WERI-Rb-1 (cell line): ENCODE results near the gene RHNO1.

Experiments used
- DNase-seq: peaks from one replicate; pipeline ENCODE4 v3.0.0-alpha.2; 2020
- H3K27ac ChIP-seq: fragments of 250-450 bp; sonication (Bioruptor Pico); 2 replicates; pipeline ENCODE4 v1.5.1; 2020; ENCODE audit warnings: mild to moderate bottlenecking, moderate library complexity
- H3K27me3 ChIP-seq: fragments of 250-450 bp; sonication (Bioruptor Pico); 2 replicates; pipeline ENCODE4 v1.5.1; 2021; ENCODE audit warnings: mild to moderate bottlenecking, low read depth, moderate library complexity; ENCODE audit not compliant: insufficient read depth, severe bottlenecking
- H3K36me3 ChIP-seq: fragments of 250-450 bp; sonication (Bioruptor Pico); 2 replicates; pipeline ENCODE4 v1.5.1; 2020; ENCODE audit warnings: mild to moderate bottlenecking, moderate library complexity
- H3K4me3 ChIP-seq: 2 replicates; pipeline ENCODE4 v1.5.1; 2011; ENCODE audit warnings: low read depth, mild to moderate bottlenecking, control low read depth, low read length
- H3K9me3 ChIP-seq: fragments of 250-450 bp; sonication (Bioruptor Pico); 2 replicates; pipeline ENCODE4 v1.5.1; 2021; ENCODE audit warnings: mild to moderate bottlenecking, moderate library complexity; ENCODE audit not compliant: severe bottlenecking
- CTCF ChIP-seq: IDR thresholded peaks from 2 replicates; pipeline ENCODE4 v1.5.1; 2011; ENCODE audit warnings: low read depth, mild to moderate bottlenecking, control low read depth, inconsistent platforms, low read length

Gene RHNO1

DNA sequence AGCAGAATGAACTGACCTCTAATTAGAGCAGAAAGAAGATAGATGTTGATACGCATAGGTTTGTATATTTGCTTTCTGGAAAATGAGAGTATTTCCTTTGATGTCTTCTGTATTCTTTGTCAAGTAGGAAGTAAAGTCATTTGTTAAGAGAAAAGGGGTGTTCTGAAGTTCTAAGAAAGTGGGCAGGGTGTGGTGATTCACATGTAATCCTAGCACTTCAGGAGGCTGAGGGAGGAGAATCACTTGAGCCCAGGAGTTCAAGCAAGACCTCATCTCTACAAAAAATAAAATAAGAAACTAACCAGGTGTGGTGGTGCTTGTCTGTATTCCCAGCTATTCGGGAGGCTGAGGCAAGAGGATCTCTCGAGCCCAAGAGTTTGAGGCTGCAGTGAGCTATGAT lies 2.8 kb downstream of the RHNO1 start:
- Histone ChIP-seq H3K27ac (no peak overlapping the region), H3K27me3 (no peaks in the 10 kb centered on the region), H3K4me3 (no peak overlapping the region), H3K9me3 (no peaks in the 10 kb centered on the region), H3K36me3 (peaks cover 29% of the 10 kb centered on the region)
- no peak for DNase-seq
- TF ChIP-seq CTCF = no peak

DNA sequence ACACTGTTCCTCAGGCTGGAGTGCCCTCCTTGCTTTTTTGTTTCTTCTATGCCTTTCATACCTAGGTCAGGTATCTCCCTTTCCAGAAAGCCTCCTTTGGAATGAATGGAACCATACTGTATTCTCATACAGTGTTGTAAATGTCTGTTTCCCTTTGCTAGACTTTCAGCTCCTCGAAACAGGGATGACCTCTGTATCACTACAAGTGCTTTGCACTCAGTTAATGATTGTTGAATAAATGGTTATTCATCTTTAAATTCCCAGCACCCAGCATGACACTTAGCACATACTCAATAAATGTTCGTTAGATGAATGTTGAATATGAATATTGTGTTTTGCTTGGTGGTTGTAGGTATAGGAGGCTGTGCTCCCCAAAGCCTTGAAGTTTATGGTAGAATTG lies 7.8 kb downstream of the RHNO1 start:
- Histone ChIP-seq H3K9me3 (no peaks in the 10 kb centered on the region), H3K27ac (no peak overlapping the region; the same call in 1 of the 2 replicates), H3K36me3 (peaks cover 52% of the 10 kb centered on the region), H3K27me3 (no peaks in the 10 kb centered on the region), H3K4me3 (no peak overlapping the region)
- no peak for DNase-seq
- TF ChIP-seq CTCF = no peak

- Histone ChIP-seq H3K36me3 (peaks cover 39% of the 10 kb centered on the region), H3K27me3 (no peaks in the 10 kb centered on the region), H3K9me3 (no peaks in the 10 kb centered on the region), H3K4me3 (no peak overlapping the region), H3K27ac (no peak overlapping the region)
- DNase-seq = no peak
- TF ChIP-seq CTCF = no peak
These were observed 9.9 kb downstream of the RHNO1 start for GRCh38 chr12:2886768-2887450.

- H3K36me3 ChIP-seq = peaks cover 39% of the 10 kb centered on the region
- DNase-seq = no peak
- H3K27me3 ChIP-seq = no peaks in the 10 kb centered on the region
- TF ChIP-seq CTCF = no peak
- no peaks in the 10 kb centered on the region for H3K9me3 ChIP-seq
- peak overlapping the region; percentile 87 for H3K27ac ChIP-seq
- H3K4me3 ChIP-seq = peak overlapping the region; percentile 70
These were observed 13.0 kb downstream of the RHNO1 start for GRCh38 chr12:2890001-2890387.

DNA sequence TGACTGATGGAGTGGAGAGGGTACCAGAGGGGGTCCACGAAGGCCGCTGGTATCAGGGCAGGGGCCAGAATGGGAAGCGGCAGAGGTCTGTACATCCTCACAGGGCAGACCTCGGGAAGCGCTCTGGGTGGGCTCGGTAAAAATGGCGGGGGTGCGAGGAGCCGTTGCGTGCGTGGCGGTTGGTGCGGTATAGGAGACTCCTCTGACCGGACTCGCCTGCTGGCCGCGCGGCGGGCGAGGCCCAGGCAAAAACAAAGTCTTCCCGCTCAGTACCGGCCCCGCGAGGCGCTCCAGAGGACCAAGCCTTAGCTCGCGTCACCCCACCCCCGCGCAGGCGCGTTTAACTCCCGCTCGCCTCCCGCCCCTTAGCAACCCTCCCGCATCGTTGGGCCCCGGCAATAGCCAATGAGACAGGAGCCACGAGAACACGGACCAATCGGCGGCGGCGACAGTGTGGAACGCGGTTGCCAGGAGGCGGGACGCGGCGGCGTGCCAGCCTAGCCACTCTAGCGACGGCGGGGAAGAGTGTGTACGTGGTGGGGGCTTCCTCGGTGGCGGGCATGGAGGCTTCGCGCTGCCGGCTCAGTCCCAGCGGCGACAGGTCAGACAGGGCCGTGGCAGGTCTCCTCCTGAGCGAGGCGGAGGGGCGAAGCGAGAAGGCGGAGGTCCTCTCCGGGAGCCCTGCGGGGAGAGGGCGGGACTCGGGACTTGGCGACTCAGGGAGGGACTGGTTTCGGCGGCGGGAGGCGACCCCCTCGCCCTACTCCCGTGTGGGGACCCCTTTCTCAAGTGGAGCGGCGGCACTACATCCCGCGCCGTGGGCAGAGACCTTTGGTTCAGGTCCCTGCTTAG lies 13.6 kb downstream of the RHNO1 start, which contains the start of gene TULP3:
TSS of gene TULP3 (plus strand) at position 504 of the 852 bp plus-strand sequence. CDS start at position 561, 57 bp downstream.
- peak; percentile 99 for DNase-seq
- no peak for TF ChIP-seq CTCF
- Histone ChIP-seq H3K27me3 (no peaks in the 10 kb centered on the region), H3K9me3 (no peaks in the 10 kb centered on the region), H3K27ac (peak within 1 kb of the TSS; percentile 87), H3K36me3 (peaks cover 40% of the 10 kb centered on the region), H3K4me3 (peak within 1 kb of the TSS; percentile 70)
